Measurements from ENCODE around the gene USE1.
"Not testable (repeated sequence)": the region's sequence is repeated elsewhere in the genome, so short reads cannot be mapped to it uniquely, and the experiment has no call there.

USE1 gene, protein sequence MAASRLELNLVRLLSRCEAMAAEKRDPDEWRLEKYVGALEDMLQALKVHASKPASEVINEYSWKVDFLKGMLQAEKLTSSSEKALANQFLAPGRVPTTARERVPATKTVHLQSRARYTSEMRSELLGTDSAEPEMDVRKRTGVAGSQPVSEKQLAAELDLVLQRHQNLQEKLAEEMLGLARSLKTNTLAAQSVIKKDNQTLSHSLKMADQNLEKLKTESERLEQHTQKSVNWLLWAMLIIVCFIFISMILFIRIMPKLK

DNA sequence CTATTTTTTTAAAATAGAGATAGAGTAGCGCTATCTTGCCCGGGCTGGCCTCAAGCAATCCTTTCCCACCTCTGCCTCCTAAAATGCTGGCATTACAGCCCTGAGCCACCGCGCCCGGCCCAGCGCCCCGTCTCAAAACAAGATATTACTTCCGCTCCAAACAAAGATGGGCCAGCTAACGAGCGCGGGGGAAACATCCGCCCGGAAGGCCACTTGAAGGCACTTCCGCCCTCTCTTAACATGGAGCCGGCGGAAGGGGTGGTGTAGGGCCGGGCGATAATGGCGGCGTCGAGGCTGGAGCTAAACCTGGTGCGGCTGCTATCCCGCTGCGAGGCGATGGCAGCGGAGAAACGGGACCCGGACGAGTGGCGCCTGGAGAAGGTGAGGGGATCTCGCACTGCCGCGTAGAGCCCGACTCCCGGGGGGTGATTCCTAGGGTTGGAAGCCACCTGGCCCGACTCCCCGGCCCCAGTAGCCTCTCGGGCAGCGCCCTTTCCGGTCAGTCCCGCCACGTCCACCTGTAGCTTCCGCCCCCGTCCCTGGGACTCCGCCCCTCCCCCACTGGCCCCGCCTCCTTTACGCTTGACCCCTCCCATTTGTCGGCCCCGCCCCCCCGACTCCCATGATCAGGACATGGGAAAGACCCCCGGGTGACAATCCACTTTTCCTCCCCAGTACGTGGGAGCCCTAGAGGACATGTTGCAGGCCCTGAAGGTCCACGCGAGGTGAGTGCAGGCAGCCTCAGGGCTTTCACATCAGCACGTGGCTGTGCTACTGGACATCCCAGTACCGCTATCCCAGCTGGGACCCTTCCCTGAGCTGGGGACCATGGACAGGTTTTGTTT lies at the start of gene USE1:
TSS of gene USE1 (plus strand) at position 231 of the 845 bp plus-strand sequence. CDS start at position 280, 49 bp downstream.
- Histone ChIP-seq H3K9me3 (ENCODE audit: control insufficient read depth, insufficient read depth, low read length) (no peaks in the 10 kb centered on the region), H3K9ac (ENCODE audit: low read depth, low read length) (peak within 1 kb of the TSS; percentile 94), H3K4me1 (ENCODE audit: insufficient read depth, low read length) (peaks cover 2% of the 10 kb centered on the region; the same call in 1 of the 2 replicates), H3K36me3 (ENCODE audit: insufficient read depth, low read length) (peaks cover 9% of the 10 kb centered on the region; the same call in 1 of the 2 replicates)

DNA sequence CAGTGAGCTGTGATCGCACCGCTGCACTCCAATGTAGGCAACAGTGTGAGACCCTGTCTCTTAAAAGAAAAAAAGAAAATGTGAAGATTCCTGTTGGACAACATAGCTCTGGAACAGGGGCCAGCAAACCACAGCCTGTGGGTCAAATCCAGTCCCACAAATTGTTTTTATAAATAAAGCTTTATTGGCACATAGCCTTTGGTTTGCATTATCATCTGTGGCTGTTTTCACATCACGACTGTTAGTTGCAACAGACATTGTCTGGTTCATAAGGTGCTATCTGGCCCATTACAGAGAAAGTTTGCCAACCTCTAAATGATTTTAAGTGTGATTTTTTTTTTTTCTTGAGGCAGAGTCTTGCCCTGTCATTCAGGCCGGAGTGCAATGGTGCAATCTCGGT lies 49.4 kb upstream of the USE1 start:
- Histone ChIP-seq H3K36me3 (ENCODE audit: insufficient read depth, low read length) (peaks cover 19% of the 10 kb centered on the region), H3K4me1 (ENCODE audit: insufficient read depth, low read length) (no peaks in the 10 kb centered on the region)

DNA sequence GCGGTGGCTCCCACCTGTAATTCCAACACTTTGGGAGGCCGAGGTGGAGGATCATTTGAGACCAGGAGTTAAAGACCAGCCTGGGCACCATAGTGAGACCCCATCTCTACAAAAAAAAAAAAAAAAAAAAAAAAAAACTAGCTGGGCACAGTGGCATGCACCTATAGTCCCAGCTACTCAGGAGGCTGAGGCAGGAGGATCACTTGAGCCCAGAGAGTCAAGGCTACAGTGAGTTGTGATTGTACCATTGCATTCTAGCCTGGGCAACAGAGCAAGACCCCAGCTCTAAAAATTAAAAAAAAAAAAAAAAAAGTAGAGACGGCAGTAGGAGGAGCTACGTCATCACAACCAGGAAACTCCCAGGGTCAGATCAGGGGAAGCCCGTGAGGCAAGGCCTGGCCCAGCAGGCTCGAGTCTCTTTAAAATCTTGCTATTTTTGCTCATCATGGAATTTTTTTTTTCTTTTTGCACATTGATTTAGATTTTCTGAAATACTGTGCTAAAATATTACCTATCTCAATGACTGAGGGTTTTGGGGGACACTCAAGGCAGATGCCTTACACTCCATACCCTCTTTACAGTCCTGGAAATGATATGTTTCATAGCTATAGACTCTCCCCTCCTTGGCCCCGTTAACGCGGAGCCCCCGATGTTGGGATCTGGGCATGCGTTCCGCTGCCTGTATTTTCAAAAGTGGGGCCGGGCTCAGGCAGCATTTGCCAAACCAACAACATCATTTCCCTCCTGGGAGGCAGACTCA lies 44.4 kb upstream of the USE1 start:
- peaks cover 6% of the 10 kb centered on the region for H3K36me3 ChIP-seq (ENCODE audit: insufficient read depth, low read length)

More for the DNA sequence above, 49.4 kb upstream of the USE1 start:
- H3K9me3 ChIP-seq (ENCODE audit: control insufficient read depth, insufficient read depth, low read length) = peaks cover 8% of the 10 kb centered on the region
- H3K9ac ChIP-seq (ENCODE audit: low read depth, low read length) = no peak overlapping the region

GRCh38 chr19:17171874-17172273 lies 43.3 kb upstream of the USE1 start:
- Histone ChIP-seq H3K4me1 (ENCODE audit: insufficient read depth, low read length) (no peaks in the 10 kb centered on the region), H3K36me3 (ENCODE audit: insufficient read depth, low read length) (peaks cover 6% of the 10 kb centered on the region), H3K9ac (ENCODE audit: low read depth, low read length) (no peak overlapping the region), H3K9me3 (ENCODE audit: control insufficient read depth, insufficient read depth, low read length) (no peaks in the 10 kb centered on the region)

More for the DNA sequence above, 44.4 kb upstream of the USE1 start:
- no peak overlapping the region for H3K9ac ChIP-seq (ENCODE audit: low read depth, low read length)
- no peaks in the 10 kb centered on the region for H3K9me3 ChIP-seq (ENCODE audit: control insufficient read depth, insufficient read depth, low read length)
- no peaks in the 10 kb centered on the region for H3K4me1 ChIP-seq (ENCODE audit: insufficient read depth, low read length)

DNA sequence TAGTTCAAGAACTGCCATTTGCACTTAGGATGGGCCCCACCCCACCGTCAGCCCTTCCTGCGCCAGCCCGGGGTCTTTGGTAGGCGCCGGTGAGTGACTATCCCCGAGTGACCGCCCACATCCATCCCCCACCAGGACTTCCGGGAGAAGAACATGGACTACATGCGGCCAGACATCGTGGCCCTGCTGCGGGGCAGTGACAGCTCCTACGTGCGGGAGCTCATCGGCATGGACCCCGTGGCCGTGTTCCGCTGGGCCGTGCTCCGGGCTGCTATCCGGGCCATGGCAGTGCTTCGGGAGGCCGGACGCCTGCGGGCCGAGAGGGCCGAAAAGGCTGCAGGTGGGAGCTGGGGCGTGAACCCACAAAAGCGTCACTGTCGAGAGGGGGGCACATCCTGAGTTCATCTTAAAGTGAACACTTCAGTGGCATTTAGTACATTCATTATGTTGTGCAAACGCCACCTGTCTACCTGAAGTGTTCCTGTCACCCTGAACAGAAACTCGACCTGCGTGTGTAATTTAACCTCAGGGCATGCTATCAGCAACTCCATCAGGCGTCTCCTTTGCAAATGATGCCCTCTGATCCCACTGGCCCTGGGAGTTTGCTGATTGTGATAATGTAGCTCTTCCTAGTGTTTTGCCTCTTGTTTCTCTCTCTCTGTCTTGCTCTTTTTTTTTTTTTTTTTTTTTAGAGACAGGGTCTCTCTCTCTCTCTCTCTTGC lies 42.4 kb upstream of the USE1 start:
- Histone ChIP-seq H3K9ac (ENCODE audit: low read depth, low read length) (no peak overlapping the region), H3K36me3 (ENCODE audit: insufficient read depth, low read length) (peaks cover 6% of the 10 kb centered on the region), H3K9me3 (ENCODE audit: control insufficient read depth, insufficient read depth, low read length) (no peaks in the 10 kb centered on the region), H3K4me1 (ENCODE audit: insufficient read depth, low read length) (no peaks in the 10 kb centered on the region)

GRCh38 chr19:17178291-17178690 lies 36.9 kb upstream of the USE1 start:
- H3K9ac ChIP-seq (ENCODE audit: low read depth, low read length) = no peak overlapping the region
- H3K4me1 ChIP-seq (ENCODE audit: insufficient read depth, low read length) = 0 out of 2 replicates have a peak, but pooled peaks cover 3% of the 10 kb centered on the region
- H3K36me3 ChIP-seq (ENCODE audit: insufficient read depth, low read length) = no peaks in the 10 kb centered on the region; the same call in none of the 2 replicates
- no peaks in the 10 kb centered on the region for H3K9me3 ChIP-seq (ENCODE audit: control insufficient read depth, insufficient read depth, low read length)

DNA sequence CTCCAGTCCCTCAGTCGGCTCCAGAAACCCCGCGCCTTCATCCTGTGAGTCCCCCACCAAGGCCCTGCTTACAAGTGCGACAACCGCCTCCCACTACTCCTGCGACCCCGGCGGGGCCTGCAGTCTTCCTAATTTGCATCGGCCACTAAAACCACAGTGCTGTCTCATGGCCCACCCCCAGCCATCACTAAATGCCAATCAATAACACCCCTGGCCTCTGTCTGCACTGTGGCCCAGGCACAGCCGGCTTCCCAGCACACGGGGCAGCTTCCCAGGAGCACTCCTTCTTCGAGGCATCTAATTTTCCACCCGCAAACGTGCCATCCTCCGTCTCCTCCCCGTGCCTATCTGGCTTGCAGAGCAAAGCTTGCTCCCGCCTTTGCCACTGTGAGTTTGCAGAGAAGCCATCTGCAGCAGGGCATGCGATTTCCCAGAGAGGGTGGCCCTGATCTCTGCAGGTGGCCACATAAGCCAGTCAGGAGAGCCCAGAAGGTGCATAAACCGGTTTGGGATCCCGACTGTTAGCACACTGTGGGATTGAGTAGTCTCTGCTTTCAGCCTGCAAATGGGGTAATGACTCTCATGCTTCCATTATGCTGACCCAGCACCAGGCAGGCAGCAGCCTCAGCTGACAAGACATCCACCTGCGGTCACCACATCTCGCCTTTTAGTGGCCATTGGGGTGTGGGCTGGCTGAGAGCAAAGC lies 34.0 kb upstream of the USE1 start:
- H3K4me1 ChIP-seq (ENCODE audit: insufficient read depth, low read length) = 0 out of 2 replicates have a peak, but pooled peaks cover 3% of the 10 kb centered on the region
- no peak overlapping the region for H3K9ac ChIP-seq (ENCODE audit: low read depth, low read length)
- H3K9me3 ChIP-seq (ENCODE audit: control insufficient read depth, insufficient read depth, low read length) = no peaks in the 10 kb centered on the region
- H3K36me3 ChIP-seq (ENCODE audit: insufficient read depth, low read length) = no peaks in the 10 kb centered on the region; the same call in none of the 2 replicates

- Histone ChIP-seq H3K36me3 (ENCODE audit: insufficient read depth, low read length) (no peaks in the 10 kb centered on the region; the same call in 1 of the 2 replicates), H3K9ac (ENCODE audit: low read depth, low read length) (no peak overlapping the region), H3K4me1 (ENCODE audit: insufficient read depth, low read length) (0 out of 2 replicates have a peak, but pooled peaks cover 3% of the 10 kb centered on the region), H3K9me3 (ENCODE audit: control insufficient read depth, insufficient read depth, low read length) (no peaks in the 10 kb centered on the region)
Measured at GRCh38 chr19:17183271-17183761, 31.8 kb upstream of the USE1 start.

DNA sequence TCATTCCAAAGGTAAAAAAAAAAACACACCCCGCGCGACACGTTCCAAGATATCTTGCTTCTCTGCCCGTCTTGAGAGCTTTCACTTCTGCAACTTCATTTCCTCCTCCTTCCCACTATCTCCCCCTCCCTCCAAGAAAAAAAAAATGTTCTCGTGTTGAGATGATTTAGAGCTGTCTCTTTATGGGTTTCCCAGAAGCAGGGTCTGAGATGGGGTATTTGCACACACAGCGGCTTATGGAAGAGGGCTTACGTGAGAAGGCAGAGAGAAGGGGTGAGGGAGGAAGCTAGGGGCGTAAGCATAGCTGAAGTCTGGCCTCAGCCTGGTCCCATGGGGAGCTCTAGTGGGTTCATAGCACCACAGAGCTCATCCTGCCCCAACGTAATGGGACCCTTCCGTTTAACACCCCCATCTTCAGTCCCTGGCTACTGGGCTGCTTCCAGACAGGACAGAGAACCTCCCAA lies 31.3 kb upstream of the USE1 start:
- H3K4me1 ChIP-seq (ENCODE audit: insufficient read depth, low read length) = 0 out of 2 replicates have a peak, but pooled peaks cover 3% of the 10 kb centered on the region
- H3K9ac ChIP-seq (ENCODE audit: low read depth, low read length) = no peak overlapping the region
- H3K9me3 ChIP-seq (ENCODE audit: control insufficient read depth, insufficient read depth, low read length) = no peaks in the 10 kb centered on the region
- no peaks in the 10 kb centered on the region; the same call in 1 of the 2 replicates for H3K36me3 ChIP-seq (ENCODE audit: insufficient read depth, low read length)

DNA sequence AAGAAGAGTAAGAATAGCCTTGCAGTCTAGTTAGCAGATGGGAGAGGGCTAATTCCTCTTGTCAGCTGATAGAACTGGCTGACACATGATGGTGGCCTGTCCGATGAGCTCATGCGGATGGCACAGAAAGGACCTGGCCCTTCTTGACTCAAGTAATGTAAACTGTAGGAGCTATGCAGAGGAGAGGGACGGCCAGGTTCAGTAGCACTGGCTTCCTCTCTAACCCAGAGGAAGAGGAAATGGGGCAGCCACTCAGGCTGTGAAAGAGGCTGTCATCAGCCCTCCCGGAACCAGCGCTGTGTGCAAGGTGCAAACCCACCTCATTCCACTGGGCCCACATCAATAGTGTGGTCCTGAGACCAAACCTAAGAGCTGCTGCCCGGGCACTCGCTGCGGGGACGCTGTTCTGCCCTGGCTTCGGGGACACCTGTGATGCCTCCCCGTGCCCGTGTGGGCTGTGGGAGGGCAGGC lies 30.8 kb upstream of the USE1 start:
- Histone ChIP-seq H3K9ac (ENCODE audit: low read depth, low read length) (no peak overlapping the region), H3K9me3 (ENCODE audit: control insufficient read depth, insufficient read depth, low read length) (no peaks in the 10 kb centered on the region), H3K4me1 (ENCODE audit: insufficient read depth, low read length) (0 out of 2 replicates have a peak, but pooled peaks cover 3% of the 10 kb centered on the region), H3K36me3 (ENCODE audit: insufficient read depth, low read length) (no peaks in the 10 kb centered on the region; the same call in 1 of the 2 replicates)

GRCh38 chr19:17185590-17185989 lies 29.6 kb upstream of the USE1 start:
- Histone ChIP-seq H3K9ac (ENCODE audit: low read depth, low read length) (no peak overlapping the region), H3K36me3 (ENCODE audit: insufficient read depth, low read length) (no peaks in the 10 kb centered on the region; the same call in 1 of the 2 replicates), H3K4me1 (ENCODE audit: insufficient read depth, low read length) (0 out of 2 replicates have a peak, but pooled peaks cover 3% of the 10 kb centered on the region), H3K9me3 (ENCODE audit: control insufficient read depth, insufficient read depth, low read length) (no peaks in the 10 kb centered on the region)

- not testable (repeated sequence) for H3K9ac ChIP-seq (ENCODE audit: low read depth, low read length); H3K9me3 ChIP-seq (ENCODE audit: control insufficient read depth, insufficient read depth, low read length); H3K4me1 ChIP-seq (ENCODE audit: insufficient read depth, low read length); H3K36me3 ChIP-seq (ENCODE audit: insufficient read depth, low read length)
Measured at GRCh38 chr19:17191736-17192135, 23.4 kb upstream of the USE1 start.

DNA sequence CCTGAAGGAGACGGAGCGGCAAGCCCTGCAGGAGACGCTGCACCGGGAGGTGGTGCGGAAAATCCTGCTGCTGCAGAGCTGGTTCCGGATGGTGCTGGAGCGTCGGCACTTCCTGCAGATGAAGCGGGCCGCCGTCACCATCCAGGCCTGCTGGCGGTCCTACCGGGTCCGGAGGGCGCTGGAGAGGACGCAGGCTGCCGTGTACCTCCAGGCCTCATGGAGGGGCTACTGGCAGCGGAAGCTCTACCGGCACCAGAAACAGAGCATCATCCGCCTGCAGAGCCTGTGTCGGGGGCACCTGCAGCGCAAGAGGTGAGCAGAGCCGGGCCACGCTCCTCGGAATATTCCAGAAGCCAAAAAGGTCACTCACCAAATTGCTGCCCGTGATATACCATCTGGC lies 22.4 kb upstream of the USE1 start:
- Histone ChIP-seq H3K36me3 (ENCODE audit: insufficient read depth, low read length) (no peaks in the 10 kb centered on the region), H3K9ac (ENCODE audit: low read depth, low read length) (no peak overlapping the region), H3K4me1 (ENCODE audit: insufficient read depth, low read length) (no peaks in the 10 kb centered on the region), H3K9me3 (ENCODE audit: control insufficient read depth, insufficient read depth, low read length) (no peaks in the 10 kb centered on the region)
